ENCODE measurements around the gene ILDR2.

DNA sequence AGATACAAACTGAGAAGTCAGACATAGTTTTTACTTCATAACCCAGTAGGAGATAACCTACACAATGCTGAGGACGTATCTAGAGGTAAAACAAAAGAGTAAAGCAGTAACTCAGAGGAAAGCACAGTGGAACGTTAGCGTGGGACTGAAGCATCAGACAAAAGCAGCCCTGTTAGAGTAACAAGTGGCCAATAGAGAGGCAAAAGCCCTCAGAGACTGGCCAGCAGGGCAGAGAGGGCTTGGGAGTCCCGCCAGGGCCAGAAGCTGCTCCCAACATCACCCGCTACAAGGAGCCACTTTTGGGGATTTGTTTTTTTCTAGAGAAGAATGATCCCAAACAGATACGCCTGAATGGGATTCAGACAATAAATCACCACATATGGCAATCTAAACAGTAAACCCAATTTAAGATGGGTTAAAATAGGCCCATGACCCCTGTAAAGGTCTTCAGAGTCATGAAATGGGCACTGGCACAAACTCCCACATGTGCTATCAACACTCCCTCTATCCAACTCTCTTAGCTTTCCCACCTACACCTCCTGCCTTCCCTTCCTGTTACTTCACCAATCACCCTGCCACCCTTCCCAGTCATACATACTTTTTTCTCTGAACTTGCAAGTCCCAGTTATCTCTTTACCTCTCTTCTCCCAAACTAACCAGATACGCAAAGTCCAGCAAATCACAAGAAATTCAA lies 116.5 kb downstream of the ILDR2 start:
- TF ChIP-seq POLR2A (IDR thresholded peaks at IDR 0.05): no peak
- TF ChIP-seq, protein P1, sequence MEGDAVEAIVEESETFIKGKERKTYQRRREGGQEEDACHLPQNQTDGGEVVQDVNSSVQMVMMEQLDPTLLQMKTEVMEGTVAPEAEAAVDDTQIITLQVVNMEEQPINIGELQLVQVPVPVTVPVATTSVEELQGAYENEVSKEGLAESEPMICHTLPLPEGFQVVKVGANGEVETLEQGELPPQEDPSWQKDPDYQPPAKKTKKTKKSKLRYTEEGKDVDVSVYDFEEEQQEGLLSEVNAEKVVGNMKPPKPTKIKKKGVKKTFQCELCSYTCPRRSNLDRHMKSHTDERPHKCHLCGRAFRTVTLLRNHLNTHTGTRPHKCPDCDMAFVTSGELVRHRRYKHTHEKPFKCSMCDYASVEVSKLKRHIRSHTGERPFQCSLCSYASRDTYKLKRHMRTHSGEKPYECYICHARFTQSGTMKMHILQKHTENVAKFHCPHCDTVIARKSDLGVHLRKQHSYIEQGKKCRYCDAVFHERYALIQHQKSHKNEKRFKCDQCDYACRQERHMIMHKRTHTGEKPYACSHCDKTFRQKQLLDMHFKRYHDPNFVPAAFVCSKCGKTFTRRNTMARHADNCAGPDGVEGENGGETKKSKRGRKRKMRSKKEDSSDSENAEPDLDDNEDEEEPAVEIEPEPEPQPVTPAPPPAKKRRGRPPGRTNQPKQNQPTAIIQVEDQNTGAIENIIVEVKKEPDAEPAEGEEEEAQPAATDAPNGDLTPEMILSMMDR (IDR thresholded peaks at IDR 0.05): no peak
